Measurements from ENCODE around the gene PDLIM5.

PDLIM5 gene

DNA sequence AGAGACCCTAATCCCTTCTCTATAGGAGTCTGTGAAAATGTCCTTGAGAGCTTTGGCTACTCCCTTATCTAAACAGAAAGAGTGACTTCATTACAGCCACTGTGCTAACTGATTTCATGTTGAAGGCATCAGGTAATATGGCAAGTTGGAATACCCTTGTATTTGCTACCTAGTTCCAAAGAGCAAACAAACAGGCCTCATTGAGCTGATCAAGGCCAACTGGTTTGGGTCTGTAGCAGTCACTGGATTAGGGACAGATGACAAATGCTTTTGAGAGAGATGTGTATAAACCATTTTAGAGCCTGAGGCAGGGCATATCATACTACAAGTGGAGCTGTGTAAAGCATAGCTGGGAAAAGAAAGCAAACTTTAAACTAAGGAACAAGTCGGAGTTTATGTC, 22.9 kb upstream of the PDLIM5 start:
- no peak for DNase-seq

DNA sequence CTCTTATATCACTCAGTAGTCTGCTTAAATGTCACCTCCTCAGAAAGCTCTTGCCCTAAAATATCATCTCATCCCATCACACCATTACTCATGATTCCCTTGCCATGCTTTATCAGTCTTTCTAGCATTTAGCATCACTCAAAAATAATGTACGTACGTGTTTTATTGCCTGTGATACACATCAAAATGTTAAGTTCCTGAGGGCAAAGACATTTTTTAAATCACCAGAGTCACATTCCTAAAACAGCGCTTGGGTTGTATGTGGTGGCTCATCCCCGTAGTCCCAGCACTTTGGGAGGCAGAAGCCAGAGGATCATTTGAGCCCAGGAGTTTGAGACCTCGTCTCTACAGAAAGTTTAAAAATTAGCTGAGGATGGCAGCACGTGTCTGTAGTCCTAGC, 21.3 kb upstream of the PDLIM5 start:
- no peak for DNase-seq

DNA sequence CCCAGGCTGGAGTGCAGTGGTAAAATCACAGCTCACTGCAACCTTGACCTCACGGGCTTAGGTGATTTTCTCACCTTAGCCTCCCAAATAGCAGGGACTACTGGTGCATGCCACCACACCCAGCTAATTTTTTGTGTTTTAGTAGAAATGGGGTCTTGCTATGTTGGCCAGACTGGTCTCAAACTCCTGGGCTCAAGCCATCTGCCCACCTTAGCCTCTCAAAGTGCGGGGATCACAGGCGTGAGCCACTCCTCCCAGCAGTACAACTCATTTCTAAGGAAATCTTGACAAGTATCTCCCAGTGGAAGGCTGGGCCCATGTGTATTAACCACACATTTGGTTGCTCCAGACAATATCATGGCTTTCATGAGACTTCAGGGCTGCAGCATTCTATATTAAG, 20.4 kb upstream of the PDLIM5 start:
- no peak for DNase-seq

DNA sequence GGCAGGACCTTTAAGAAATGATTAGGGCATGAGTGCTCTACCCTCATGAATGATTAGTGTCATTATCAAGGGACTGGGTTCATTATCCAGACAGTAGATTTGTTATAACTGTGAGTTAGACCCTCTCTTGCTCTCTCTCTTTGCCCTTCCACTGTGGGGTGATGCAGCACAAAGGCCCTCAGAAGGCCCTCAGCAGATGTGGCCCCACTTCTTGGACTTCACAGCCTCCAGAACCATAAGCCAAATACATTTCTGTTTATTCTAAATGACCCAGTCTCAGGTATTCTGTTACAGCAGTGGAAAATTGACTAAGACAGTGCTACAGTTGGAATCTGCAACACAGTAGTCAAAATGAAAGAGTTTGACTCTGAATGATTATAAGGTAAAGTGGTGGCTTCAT, 17.2 kb upstream of the PDLIM5 start:
- no peak for DNase-seq

DNA sequence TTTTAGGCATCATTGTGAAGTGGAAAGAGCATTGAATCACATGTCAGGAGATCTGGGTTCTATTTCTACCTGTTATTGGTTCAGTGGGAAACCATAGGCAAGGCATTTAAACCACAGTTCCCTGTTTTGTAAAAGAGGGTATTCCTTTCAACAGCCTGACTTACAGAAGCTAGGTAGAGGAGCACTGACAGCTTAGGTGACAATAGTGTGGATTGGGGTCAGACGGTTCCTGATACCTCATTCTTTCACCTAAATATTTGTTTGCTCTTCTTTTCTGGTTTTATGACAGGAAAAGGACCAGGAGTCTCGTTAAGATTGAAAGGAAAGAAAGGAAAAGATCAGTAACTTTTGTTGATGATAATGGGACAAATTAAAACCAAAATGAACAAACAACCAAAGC, 15.9 kb upstream of the PDLIM5 start:
- DNase-seq = no peak

DNA sequence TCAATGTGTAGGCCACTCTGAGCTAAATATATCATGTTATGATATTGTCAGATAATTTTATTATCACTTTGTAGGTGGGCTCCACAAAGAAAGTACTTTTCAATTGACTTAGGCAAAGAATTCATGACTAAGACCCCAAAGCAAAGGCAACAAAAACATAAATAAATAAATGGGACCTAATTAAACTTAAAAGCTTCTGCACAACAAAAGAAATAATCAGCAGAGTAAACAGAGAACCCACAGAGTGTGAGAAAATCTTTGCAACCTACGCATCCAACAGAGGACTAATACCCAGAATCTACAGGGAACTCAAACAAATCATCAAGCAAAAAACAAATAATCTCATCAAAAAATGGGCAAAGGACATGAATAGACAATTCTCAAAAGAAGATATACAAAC, 15.2 kb upstream of the PDLIM5 start:
- no peak for DNase-seq

DNA sequence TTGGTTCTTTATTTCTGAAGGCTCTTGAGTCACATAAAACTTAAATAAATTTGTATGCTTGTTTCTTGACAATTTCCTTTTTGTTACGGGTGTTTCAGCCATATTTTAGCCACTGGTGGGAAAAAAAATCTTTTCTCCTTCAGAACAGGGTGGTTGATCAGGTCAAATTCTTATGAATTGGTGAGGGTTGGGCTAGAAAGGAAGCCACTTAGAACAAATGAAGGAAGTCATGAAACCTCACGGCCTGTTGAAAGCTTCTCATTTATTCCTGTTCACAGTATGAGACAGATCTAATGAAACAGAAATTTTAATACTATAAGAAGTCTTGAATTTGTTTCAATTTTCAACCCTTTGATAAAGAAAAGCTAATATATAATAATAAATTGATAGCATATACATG, 12.1 kb upstream of the PDLIM5 start:
- no peak for DNase-seq

DNA sequence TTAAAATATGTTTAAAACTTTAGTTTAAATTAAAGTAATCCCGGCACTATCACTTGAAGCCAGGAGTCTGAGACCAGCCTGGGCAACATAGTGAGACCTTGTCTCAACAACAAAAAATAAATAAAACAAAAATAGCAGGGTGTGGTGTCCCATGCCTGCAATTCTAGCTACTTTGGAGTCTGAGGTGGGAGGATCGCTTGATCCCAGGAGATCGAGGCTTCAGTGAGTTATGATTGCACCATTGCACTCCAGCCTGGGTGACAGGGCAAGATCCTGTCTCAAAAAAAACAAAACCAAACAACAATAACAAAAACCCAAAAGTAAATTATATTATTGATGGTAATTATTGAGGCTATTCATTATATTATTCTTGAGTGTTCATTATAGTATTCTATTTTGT, 9.9 kb upstream of the PDLIM5 start:
- DNase-seq = no peak

DNA sequence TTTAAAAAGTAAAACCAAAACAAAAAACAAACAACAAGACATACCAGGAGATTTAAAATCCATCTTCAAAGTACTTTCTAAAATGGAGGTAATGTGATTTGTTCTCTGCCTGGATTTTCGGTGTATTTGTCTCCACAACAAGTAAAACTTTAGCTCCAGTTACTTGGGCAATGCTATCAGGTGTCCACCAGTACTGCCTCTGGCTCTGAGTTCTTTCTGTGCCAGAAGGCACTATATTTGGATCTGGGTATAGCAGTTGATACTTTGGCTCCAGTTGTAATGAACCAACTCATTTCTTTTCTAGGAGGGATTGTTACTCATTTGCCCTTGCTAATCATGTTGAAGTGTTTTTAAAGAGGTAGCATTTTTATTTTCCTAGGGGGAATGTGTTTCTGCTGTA, 9.5 kb upstream of the PDLIM5 start:
- no peak for DNase-seq

DNA sequence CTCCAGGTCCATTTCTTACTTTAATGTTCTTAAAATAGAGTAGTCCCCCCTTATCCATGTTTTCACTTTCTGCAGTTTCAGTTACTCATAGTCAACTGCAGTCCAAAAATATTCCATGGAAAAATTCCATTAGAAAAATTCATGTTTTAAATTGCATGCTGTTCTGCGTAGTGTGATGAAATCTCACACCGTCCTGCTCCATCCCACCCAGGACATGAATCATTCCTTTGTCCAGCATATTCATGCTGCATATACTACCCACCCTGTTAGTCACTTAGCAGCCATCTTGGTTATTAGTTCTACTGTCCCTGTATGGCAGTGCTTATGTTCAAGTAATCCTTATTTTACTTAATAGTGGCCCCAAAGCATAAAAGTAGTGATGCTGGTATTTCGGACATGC, 5.4 kb upstream of the PDLIM5 start:
- DNase-seq = no peak

DNA sequence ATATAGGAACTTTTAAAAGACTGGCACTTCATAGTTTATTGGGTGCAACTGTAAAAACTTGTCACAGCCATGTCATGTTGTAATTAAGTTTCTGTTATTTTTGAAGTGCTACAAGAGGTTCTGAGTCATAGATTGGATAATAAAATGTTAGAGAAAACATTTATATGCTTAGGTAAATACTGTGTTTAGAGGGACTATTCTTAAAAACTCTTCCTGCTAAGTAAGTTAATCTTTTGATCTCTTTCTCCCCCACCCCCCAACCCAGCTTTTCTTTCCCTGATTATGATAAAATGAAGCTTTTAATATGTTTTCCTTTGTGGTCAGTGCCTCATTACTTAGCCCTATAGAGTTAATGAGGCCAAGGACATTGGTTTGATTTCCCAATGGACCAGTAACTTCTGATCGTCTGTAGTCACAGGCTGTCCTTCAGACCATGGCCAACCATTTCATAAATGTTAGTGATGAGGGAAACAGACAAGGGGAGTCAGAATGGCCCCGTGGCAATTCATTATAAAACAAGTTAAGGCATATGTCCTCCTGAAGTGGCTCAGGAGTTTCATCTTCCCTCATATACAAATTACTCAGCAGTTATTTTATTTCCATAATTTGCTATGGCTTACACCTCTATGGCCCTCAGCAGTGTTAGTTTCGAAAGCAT, 3.9 kb upstream of the PDLIM5 start:
- no peak for DNase-seq

DNA sequence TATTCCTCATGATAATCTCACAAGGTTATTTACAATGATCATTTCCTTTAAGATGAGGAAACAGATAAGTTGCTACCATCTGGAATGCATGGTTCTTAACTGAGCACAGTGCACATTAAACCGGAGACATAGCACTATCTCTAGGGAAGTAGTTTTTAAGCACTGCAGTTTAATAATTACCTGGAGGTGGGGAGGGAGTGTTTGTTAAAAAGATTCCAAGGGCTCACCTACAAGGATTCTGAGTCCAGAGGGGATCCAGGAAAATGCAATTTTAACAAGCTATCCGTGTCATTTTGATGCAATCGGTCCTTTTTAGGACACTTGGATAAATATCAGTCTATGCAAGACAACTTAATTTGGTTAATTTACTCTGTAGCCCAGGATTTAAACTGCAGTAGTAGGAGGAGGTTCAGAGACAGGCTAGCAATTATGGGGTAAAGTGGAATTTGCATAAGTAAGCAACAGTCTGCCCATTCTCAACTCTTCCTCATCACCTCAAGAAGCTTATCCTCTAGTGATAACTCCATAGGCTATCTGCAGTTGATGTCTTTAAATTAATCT, 2.8 kb upstream of the PDLIM5 start:
- no peak for DNase-seq

DNA sequence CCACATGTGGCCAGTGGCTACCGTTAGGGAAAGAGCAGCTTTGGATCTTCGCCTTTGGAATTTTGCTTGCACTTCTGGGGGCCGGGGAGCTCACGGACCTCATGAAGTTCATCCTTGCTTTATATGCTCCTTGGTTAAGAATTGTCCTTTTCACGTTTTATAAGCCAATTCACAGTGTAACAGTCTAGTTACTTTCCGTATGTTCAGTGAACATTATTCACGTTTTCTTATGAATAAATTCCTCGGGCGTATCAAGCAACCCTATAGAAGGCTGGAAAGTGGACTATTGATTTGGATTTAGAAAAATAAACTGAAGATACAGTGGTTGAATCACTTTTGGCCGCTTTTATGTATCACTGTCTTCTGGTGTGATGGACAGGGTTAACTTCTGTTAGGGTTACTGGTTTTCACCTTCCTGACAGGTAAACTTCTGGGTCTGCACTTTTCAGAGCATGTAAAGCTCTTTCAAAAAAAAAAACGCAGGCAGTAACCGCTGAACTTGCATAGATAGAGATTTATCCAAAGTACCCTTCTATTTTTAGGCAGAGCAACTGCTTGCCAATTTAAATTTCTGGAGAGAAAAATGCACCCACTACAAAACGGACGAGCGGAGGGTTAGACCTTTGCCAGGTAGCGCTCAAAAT, 569 bp upstream of the PDLIM5 start:
- no peak for DNase-seq

DNA sequence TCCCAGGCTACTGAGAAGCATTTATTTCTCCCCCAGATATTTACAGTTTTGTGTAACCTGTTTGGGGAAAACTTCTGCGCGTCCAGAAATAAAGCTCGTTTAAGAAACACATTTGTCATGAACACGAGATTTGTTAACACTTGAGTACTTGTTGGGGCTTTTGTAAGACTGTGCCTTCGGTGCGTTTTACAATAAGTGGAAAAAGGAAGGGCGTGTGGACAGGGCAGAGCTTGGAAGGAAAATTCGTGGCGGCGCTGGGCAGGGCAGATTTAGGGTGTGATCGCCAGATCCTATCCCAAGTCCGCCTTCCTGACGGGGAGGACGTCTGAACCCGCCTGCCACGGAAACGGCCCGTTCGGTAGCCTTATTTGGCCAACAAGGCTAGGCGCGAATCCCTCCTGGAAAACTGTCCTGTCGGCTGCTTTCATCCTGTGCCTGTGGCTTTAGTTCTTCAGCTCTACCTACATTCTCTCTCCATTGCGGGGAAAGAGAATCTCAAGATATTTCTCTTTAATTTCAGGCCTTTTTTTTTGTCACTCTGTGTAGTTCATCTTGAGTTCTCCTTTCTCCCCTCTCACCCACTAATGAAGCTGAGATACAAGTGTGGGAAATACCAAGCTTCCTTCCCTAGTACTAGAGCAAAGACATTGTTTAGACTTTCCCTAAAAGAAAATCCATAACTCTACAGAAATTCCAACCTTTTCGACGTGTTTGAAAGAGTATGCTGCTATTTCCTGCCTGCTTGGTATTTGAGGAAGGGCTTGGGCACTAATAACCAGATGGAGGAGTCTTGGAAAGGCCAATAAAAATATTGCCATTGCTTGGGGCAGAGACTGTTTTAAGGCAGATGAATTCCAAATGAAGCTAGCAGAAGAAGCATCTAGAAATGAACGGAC, 982 bp downstream of the PDLIM5 start:
- DNase-seq = no peak

DNA sequence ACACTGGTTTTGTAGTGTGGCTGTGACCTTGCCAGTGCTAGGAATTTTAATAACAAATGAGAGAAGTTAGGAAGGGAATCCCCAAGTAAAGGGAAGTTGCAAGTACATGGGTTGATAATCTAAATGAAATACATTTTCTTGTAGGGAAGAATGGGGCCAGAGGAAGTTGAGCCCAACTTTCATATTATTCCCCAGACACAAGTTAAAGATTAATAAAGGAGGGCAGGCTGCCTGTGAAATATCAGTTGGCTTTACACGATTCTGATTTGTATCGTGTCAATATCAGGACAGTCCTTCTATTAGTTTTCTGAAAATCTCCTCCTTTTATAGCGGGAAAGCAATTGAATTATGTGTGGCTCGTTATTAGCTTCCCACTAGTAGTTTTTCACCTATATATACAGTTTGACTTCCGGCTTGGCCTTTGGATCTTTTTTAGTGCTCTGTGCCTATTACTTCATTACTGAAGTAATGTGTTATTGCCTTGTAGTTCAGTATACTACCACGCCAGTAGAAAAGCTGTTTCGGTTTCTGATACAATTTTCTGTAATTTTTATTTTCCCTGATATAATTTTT, 1.7 kb downstream of the PDLIM5 start:
- no peak for DNase-seq

DNA sequence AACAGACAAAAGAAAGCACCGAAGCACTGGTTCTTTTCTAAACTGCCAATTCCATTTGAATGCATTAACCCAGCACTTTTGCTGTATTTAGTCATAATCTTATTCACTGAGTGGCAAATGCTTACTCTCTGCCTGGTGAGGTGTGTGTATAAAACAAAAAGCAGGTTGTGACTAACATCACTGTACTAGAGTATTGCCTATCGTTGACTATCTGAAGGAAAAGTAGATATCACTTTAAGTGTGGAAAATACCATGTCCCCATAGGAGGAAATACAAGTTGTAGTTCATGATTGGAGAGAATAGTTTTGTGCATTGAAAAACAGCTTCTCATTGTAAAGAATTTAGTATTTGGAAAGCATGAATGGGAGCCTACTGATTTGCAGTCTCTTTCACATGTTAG, 2.7 kb downstream of the PDLIM5 start:
- DNase-seq = no peak

DNA sequence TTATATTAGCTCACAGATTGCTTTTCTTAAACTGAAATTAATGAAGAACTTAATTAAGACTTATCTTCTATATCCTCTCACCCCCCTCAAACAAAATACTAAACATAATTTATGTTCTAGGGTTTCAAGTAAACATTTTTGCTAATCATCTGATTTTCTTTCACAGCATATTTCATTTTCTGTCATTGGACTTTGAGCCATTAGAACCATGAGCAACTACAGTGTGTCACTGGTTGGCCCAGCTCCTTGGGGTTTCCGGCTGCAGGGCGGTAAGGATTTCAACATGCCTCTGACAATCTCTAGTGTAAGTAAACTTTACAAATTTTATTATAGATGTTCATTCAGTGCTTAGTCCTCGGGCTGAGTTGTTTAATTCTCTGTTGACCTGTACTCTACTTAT, 3.3 kb downstream of the PDLIM5 start:
- DNase-seq = no peak

DNA sequence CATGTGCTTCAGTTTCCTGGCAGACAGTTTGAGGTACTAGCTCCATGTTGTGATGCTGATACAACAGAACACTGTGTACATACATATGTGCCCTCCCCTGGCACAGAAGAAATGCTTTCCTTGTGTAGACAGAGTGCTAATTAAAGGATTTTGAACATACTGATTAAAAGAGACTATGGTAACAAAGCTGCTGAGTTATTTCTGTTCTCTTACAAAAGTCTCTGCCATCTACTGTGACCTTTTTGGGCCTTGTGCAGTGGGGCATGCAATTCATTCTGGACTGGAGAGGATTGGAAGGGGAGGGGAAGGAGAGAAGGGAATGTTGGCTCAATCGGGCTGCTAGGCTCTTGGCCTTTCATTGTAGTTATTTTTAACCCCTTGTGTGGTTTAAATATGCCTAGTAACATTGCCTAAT, 6.0 kb downstream of the PDLIM5 start:
- no peak for DNase-seq

DNA sequence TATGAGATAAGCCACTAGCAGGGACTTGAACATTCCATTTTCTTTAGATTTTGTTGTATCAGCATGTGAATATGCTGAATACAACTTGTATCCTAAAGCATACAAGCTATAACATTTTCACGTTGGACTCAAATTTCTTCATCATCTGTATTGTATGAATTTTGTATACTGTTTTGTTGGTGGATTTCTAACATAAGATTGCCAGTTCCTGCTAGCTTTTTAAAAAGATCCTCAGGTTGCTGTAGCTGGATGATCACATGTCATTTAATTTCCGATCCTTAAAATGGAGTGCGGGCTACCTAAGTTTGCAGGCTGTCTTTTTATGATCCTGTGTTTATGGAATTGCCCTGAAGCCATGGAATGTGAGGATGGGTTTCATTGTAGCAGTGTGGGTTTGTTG, 6.9 kb downstream of the PDLIM5 start:
- no peak for DNase-seq

DNA sequence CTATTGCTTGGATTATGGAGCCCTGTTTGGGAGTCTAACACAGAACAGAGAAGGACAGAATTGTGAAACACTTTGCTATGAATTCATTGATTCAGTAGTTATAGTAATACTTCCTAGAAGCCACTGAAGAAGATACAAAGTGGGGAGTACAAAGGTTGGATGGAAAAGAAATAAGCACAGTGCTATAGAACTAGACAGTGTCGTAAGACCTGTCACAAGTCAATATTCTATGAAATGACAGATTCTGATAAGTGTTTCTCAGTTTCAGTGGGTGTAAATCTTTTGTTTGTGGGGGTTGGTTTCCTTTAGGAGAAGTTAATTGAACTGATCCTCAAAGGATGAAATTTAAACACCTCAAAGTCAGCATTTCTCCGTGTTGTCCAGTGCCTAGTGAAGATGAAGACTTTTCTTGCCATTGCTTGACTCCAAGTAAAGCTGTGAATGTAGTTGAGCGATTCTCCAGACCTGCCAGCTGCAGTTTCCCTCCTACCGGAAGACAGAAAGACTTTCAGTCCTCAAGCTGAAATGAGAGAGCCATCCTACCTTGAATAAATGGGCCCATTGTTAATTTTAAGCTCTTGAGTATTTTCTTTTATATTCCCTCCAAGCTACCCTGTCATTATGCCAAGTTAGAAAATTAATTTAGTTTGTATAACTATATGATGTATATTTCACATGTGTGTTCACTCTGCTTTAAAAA, 7.9 kb downstream of the PDLIM5 start:
- no peak for DNase-seq

DNA sequence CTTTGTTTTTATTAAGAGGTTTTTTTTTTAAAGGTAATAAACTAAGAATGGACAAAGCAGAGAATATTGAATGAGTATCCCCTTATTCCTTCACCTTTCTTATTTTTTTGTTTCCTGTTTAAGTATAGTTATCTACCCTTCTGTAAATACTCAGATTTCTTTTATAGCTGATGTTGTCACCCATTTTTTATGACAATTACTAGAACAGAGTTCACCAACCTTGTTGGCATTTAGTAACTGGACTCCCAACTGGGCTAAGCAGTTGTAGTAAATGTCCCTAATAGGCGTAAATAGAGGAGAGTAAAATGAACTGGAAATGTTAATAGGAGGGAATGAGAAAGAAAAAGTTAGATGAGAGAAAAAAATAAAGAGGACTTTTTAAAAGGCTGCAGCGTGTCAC, 9.8 kb downstream of the PDLIM5 start:
- DNase-seq = no peak

DNA sequence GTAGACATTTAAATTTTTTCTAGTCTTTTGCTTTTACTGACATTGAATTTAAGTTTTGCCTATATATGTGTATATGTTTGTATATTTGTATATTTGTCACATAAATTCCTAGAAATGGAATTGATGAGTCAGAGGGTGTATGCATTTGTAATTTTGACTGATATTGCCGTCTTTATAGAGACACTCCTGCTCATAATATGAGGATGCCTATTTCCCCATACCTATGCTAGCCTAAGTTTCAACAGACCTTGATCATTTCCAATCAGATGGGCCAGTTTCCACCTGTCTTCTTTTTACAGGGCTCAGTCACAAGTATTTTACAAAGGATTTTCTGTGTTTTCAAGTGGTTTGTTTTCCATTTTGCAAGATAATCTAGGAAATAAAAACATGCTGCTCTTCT, 10.8 kb downstream of the PDLIM5 start:
- no peak for DNase-seq

DNA sequence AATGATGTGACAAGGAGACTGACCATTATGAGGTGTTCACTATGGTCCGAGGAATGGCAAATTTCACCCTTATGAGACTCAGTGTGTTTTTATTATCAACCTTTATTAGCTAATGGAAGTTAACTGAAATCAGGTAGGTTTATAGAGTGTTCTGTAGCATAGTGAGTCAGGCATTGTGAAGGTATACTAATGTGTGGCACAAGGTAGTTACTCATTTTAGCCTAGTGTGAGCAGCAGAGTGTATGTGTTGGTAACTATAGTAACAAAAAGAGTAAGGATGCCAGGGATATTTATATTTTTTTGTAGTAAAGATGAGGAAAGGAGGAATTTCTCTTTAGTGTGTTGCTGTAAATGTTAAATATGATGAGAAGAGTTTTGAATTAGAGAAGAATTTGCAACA, 12.0 kb downstream of the PDLIM5 start:
- DNase-seq = no peak

Measured in NCI-H1694 treated with DMSO at 0.1 percent for 48 hours (cell line).